Cardiac fibroblast (primary cell): ENCODE measurements around the gene BCAN.

Experiments
- DNase-seq, 2 donors: peaks; one replicate each; pipeline versions ENCODE4 v3.0.0 to v3.0.0-alpha.2; 2010; ENCODE audit warnings: low read depth in 2 of 2
- H3K4me3 ChIP-seq, 2 donors: replicated peaks in 1 of 2; 1 replicate in 1 of 2; 2 replicates in 1 of 2; pipeline ENCODE4 v1.5.1; 2011; ENCODE audit warnings: low read depth in 2 of 2, low read length in 2 of 2, mild to moderate bottlenecking in 2 of 2, moderate library complexity in 1 of 2
- TF ChIP-seq, protein P1 (sequence below): IDR thresholded peaks from one replicate; pipeline ENCODE4 v1.5.1; 2011; ENCODE audit warnings: low read depth, mild to moderate bottlenecking, low read length, inconsistent platforms

BCAN gene

DNA sequence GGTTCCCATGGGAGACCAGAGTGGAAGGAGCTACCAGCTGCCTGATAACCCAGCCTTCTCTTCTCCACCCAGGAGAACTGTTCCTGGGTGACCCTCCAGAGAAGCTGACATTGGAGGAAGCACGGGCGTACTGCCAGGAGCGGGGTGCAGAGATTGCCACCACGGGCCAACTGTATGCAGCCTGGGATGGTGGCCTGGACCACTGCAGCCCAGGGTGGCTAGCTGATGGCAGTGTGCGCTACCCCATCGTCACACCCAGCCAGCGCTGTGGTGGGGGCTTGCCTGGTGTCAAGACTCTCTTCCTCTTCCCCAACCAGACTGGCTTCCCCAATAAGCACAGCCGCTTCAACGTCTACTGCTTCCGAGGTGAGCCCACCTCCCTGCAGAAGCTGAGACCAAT, 6.6 kb downstream of the BCAN start:
- no peak overlapping the region for H3K4me3 ChIP-seq
- TF ChIP-seq, protein P1, sequence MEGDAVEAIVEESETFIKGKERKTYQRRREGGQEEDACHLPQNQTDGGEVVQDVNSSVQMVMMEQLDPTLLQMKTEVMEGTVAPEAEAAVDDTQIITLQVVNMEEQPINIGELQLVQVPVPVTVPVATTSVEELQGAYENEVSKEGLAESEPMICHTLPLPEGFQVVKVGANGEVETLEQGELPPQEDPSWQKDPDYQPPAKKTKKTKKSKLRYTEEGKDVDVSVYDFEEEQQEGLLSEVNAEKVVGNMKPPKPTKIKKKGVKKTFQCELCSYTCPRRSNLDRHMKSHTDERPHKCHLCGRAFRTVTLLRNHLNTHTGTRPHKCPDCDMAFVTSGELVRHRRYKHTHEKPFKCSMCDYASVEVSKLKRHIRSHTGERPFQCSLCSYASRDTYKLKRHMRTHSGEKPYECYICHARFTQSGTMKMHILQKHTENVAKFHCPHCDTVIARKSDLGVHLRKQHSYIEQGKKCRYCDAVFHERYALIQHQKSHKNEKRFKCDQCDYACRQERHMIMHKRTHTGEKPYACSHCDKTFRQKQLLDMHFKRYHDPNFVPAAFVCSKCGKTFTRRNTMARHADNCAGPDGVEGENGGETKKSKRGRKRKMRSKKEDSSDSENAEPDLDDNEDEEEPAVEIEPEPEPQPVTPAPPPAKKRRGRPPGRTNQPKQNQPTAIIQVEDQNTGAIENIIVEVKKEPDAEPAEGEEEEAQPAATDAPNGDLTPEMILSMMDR = no peak
- no peak for DNase-seq

DNA sequence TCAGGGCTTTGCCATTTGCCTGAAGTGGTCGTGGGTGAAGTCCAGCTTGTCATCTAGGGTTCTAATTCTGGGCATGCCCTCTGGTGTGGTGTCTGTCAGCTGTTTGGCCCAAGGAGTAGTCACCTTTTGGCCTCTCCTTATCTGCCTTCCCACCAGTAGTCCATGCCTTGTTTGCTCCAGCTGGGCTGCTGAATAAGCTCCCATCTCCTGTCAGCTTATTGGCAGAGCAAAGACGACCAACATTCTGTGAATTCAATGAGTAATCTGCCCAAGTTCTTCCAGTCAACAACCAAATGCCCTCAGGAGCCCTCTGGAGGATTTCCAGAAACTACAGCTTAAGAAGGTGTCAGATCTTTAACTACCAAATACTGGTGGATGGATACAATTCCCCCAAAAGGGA, 7.0 kb downstream of the BCAN start:
- TF ChIP-seq, protein P1 = no peak
- no peak for DNase-seq
- no peak overlapping the region for H3K4me3 ChIP-seq

DNA sequence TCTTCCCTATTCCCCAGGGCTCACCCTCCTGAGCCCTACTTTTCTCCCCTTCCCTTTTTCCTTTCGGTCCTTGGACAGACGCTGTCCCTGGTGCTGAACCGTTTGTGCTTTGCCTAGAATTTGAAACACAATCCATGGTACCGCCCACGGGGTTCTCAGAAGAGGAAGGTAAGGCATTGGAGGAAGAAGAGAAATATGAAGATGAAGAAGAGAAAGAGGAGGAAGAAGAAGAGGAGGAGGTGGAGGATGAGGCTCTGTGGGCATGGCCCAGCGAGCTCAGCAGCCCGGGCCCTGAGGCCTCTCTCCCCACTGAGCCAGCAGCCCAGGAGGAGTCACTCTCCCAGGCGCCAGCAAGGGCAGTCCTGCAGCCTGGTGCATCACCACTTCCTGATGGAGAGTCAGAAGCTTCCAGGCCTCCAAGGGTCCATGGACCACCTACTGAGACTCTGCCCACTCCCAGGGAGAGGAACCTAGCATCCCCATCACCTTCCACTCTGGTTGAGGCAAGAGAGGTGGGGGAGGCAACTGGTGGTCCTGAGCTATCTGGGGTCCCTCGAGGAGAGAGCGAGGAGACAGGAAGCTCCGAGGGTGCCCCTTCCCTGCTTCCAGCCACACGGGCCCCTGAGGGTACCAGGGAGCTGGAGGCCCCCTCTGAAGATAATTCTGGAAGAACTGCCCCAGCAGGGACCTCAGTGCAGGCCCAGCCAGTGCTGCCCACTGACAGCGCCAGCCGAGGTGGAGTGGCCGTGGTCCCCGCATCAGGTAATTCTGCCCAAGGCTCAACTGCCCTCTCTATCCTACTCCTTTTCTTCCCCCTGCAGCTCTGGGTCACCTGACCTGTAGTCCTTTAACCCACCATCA, 10.4 kb downstream of the BCAN start:
- H3K4me3 ChIP-seq = no peak overlapping the region
- peak; percentile 47 to 48 for DNase-seq
- TF ChIP-seq, protein P1 = no peak

DNA sequence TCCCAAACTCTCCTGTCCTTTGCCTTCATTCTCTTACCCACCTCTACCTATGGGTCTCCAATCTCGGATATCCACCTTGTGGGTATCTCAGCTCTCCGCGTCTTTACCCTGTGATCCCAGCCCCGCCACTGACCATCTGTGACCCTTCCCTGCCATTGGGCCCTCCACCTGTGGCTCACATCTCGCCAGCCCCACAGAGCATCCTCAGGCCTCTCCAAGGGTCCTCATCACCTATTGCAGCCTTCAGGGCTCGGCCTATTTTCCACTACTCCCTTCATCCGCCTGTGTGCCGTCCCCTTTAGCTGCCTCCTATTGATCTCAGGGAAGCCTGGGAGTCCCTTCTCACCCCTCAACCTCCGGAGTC, 11.1 kb downstream of the BCAN start:
- no peak for DNase-seq
- no peak overlapping the region for H3K4me3 ChIP-seq
- TF ChIP-seq, protein P1 = no peak

DNA sequence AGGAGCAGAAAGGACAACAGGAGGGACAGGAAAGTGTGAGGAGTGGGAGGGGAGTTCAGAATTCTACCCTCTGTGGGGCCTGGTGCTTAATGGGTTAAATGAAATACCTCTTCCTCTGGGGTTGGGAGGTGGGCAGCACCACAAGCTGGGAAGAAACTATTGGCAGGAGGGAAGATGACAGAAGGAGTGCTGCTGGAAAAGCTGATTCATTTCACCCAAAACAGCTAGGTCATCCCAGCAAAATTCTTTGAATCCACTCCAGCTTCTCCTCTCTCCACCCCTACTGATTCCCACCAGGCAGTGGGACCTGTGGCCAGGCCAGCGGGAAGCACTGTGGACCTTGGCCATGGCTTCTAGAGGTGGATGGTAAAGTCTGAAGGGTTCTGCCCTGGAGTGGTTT, 12.8 kb downstream of the BCAN start:
- no peak overlapping the region for H3K4me3 ChIP-seq
- no peak for DNase-seq
- TF ChIP-seq, protein P1 = no peak

DNA sequence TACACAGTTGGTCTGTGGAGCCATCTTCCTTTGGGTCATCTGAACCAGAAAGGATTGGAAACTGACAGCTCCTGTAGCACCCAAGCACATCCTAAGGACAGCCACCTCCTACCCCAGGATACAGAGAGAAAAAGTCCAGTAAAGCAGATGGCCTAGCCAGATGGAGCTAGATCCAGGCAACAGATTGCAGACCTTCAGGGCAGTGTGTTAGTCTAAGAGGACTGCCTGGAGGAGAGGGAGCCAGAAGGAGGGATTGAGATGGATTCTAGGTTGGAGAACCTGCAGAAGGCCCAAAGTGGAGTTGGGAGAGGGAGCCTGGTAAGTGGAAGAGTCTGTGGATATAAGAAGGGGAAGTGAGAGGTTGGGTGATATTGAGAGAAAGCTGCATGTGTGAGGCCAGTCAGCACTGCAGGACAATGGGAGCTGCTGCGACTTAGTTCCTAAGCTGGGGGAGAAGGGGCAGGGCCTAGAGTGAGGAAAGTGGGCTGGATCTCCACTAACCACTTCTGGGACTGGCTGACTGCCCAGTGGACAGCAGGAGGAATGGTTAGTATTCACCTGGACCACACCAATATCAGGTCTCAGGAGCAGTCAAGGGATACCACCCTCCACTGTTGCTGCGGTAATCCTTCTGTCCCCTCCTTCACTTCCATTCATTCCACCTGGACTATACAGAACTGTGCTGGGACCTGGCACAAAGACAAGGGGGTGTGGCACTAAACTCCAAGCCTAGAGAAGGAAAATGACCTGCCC, 13.4 kb downstream of the BCAN start:
- no peak for DNase-seq
- TF ChIP-seq, protein P1 = no peak
- H3K4me3 ChIP-seq = no peak overlapping the region
